GM21381 (cell line): ENCODE results near the gene PITPNB.

Experiments
- ATAC-seq: cut with Tn5 transposase; IDR thresholded peaks from one replicate; pipeline ENCODE4 v1.9.1; 2021; ENCODE audit warnings: mild to moderate bottlenecking, moderate library complexity; ENCODE audit not compliant: unreplicated experiment

PITPNB gene

GRCh38 chr22:27834364-27835185 is 84.5 kb downstream of the PITPNB start:
- no peak for ATAC-seq

GRCh38 chr22:27833803-27834202 is 85.3 kb downstream of the PITPNB start:
- ATAC-seq, result no peak

GRCh38 chr22:27832606-27833005 is 86.5 kb downstream of the PITPNB start:
- no peak for ATAC-seq

GRCh38 chr22:27829620-27830019 is 89.4 kb downstream of the PITPNB start:
- no peak for ATAC-seq

GRCh38 chr22:27827604-27828587 is 91.2 kb downstream of the PITPNB start:
- ATAC-seq, result no peak

GRCh38 chr22:27825174-27825573 is 93.9 kb downstream of the PITPNB start:
- ATAC-seq, result no peak

GRCh38 chr22:27823221-27823620 is 95.8 kb downstream of the PITPNB start:
- no peak for ATAC-seq

GRCh38 chr22:27820896-27821866 is 97.9 kb downstream of the PITPNB start:
- ATAC-seq, result no peak

GRCh38 chr22:27816552-27816951 is 102.5 kb downstream of the PITPNB start:
- no peak for ATAC-seq

GRCh38 chr22:27815826-27816530 is 103.1 kb downstream of the PITPNB start:
- no peak for ATAC-seq

- ATAC-seq, result no peak
Measured at GRCh38 chr22:27814993-27815392, 104.1 kb downstream of the PITPNB start.

GRCh38 chr22:27811778-27812177 is 107.3 kb downstream of the PITPNB start:
- ATAC-seq, result no peak

- ATAC-seq, result no peak
Measured at GRCh38 chr22:27810609-27811151, 108.4 kb downstream of the PITPNB start.

- no peak for ATAC-seq
Measured at GRCh38 chr22:27809700-27810608, 109.1 kb downstream of the PITPNB start.

GRCh38 chr22:27809226-27809603 is 109.8 kb downstream of the PITPNB start:
- ATAC-seq, result no peak

- no peak for ATAC-seq
Measured at GRCh38 chr22:27808451-27809225, 110.4 kb downstream of the PITPNB start.

- ATAC-seq, result no peak
Measured at GRCh38 chr22:27805841-27806240, 113.2 kb downstream of the PITPNB start.
